Ishikawa (cell line): ENCODE results near the gene RAD51B.

Source experiments
- CEBPB ChIP-seq: IDR thresholded peaks from 2 replicates; pipeline ENCODE4 v1.6.1; 2012
- CREB1 ChIP-seq: IDR thresholded peaks from 2 replicates; pipeline ENCODE4 v1.6.1; 2012; ENCODE audit warnings: low read depth
- EGR1 ChIP-seq: IDR thresholded peaks from 2 replicates; pipeline ENCODE4 v1.6.1; 2012
- EP300 ChIP-seq: IDR thresholded peaks from 2 replicates; pipeline ENCODE4 v1.6.1; 2012; ENCODE audit warnings: borderline replicate concordance
- FOXM1 ChIP-seq: IDR thresholded peaks from 2 replicates; pipeline ENCODE4 v1.6.1; 2012; ENCODE audit warnings: low read depth, borderline replicate concordance
- NFIC ChIP-seq: IDR thresholded peaks from 2 replicates; pipeline ENCODE4 v1.6.1; 2012
- RAD21 ChIP-seq: IDR thresholded peaks from 2 replicates; pipeline ENCODE4 v1.6.1; 2012; ENCODE audit warnings: low read depth
- REST ChIP-seq: IDR thresholded peaks from 2 replicates; pipeline ENCODE4 v1.6.1; 2012; ENCODE audit warnings: low read depth, mild to moderate bottlenecking
- TAF1 ChIP-seq: IDR thresholded peaks from 2 replicates; pipeline ENCODE4 v1.6.1; 2012; ENCODE audit warnings: low read depth, mild to moderate bottlenecking
- TCF12 ChIP-seq: IDR thresholded peaks from 2 replicates; pipeline ENCODE4 v1.6.1; 2012; ENCODE audit warnings: low read depth
- TEAD4 ChIP-seq: IDR thresholded peaks from 2 replicates; pipeline ENCODE4 v1.6.1; 2012
- USF1 ChIP-seq: IDR thresholded peaks from 2 replicates; pipeline ENCODE4 v1.6.1; 2012
- YY1 ChIP-seq: IDR thresholded peaks from 2 replicates; pipeline ENCODE4 v1.6.1; 2012; ENCODE audit warnings: low read depth
- ZBTB7A ChIP-seq: IDR thresholded peaks from 2 replicates; pipeline ENCODE4 v1.6.1; 2012; ENCODE audit warnings: low read depth
- TF ChIP-seq, protein P1 (sequence below): IDR thresholded peaks from 2 replicates; pipeline ENCODE4 v1.6.1; 2012

Gene RAD51B

DNA sequence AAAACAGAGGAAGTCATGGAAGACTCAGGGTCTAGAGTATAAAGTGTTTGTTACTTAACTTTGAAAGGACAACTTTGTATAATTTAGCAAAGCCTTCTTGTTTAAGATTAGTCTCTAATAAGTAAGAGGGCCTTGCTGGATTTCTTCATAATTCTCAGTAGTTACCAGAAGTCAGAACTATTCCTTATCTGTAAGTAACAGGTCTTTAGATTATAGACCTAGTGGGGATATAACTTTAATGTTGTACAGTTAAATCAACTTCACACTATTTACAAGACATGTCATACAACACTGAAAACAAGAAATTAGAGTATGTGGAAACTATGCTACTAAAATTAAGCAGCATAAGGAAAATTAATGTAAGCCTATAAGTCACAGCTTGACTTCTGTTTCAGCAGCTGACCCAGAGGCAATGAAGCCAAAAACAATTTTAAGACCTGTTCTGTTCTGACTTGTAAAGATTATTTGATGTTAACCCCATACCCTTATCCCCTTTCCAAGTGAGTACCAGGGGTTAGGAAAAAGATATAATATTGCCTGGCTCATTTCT lies 398.3 kb downstream of the RAD51B start:
- TF ChIP-seq RAD21: no peak
- TF ChIP-seq NFIC: no peak
- no peak for TF ChIP-seq USF1
- no peak for TF ChIP-seq FOXM1
- no peak for TF ChIP-seq TEAD4
- TF ChIP-seq CREB1: no peak
- no peak for TF ChIP-seq REST
- no peak for TF ChIP-seq ZBTB7A
- TF ChIP-seq YY1: no peak
- TF ChIP-seq TCF12: no peak
- TF ChIP-seq, protein P1, sequence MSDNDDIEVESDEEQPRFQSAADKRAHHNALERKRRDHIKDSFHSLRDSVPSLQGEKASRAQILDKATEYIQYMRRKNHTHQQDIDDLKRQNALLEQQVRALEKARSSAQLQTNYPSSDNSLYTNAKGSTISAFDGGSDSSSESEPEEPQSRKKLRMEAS: no peak
- no peak for TF ChIP-seq CEBPB

GRCh38 chr14:68219407-68219806 lies 399.8 kb downstream of the RAD51B start:
- TF ChIP-seq RAD21: peak; percentile 13; the same call in 1 of the 2 replicates
- TF ChIP-seq CEBPB: no peak

GRCh38 chr14:68222154-68222553 lies 402.6 kb downstream of the RAD51B start:
- TF ChIP-seq TCF12: no peak
- TF ChIP-seq REST: no peak
- TF ChIP-seq, protein P1: no peak
- TF ChIP-seq TEAD4: no peak
- no peak for TF ChIP-seq EP300

DNA sequence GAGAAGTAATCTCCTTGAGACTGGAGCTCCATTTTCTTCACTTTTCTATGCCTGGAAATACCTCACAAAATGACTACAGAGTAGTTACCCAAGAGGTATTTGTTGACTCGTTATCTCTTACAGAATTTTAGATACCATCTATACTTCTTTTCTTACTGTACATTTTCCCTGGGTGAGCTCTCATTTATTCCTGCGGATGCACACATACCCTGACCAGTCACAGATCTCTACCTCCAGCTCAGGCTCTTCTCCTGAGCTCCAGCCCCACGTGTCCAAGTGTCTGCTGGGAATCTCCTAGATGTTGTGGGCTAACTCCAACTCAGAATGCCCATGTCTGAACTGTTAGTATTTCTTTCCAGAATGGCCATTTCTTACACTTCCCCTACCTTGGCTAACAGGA lies 403.1 kb downstream of the RAD51B start:
- TF ChIP-seq CEBPB (no peak), EGR1 (no peak), CREB1 (no peak), ZBTB7A (no peak), NFIC (no peak), RAD21 (no peak)

GRCh38 chr14:68223631-68224030 lies 404.1 kb downstream of the RAD51B start:
- TF ChIP-seq YY1: no peak
- no peak for TF ChIP-seq TCF12
- no peak for TF ChIP-seq CREB1
- no peak for TF ChIP-seq USF1
- no peak for TF ChIP-seq REST
- TF ChIP-seq RAD21: no peak

DNA sequence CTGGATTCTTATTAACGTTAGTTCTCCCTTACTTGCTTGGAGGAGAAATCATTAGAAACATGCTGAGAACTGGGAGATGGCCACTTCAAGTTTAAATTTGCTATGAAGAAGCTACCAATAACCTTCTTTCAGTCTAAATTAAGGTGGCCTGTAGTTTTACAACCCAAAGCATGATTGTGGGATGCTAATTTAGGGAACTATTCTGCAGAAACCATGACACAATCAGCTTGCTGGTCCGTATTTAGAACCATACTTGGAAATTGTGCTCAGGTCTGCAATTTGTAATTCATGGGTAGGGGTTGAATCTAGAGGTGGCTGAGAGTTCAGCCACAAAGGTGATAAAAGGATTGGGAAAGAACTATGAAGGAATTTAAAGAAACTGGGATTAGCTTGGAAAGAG lies 405.7 kb downstream of the RAD51B start:
- TF ChIP-seq ZBTB7A (no peak), EP300 (no peak), NFIC (no peak), CREB1 (no peak), TEAD4 (no peak), TAF1 (no peak), TCF12 (no peak), YY1 (no peak), EGR1 (no peak), CEBPB (no peak), USF1 (no peak), RAD21 (no peak), REST (no peak)
- TF ChIP-seq, protein P1: no peak
